Smooth muscle cell (in vitro differentiated cells): ENCODE measurements around the gene HDDC3. TPM values are rescaled to one million over a fixed set of nuclear protein-coding genes. Genes with fewer than 3 reads are reported as not detected.
"Not testable (repeated sequence)": the region's sequence is repeated elsewhere in the genome, so short reads cannot be mapped to it uniquely, and the experiment has no call there.

ENCODE experiments used
- DNase-seq: peaks from one replicate; lab custom pipeline; 2025; ENCODE audit not compliant: unreplicated experiment; lab: John Stamatoyannopoulos, UW
- H2AFZ ChIP-seq: fragments of 200-600 bp; sonication (generic); 2 replicates; pipeline ENCODE4 v1.6.0; 2016; ENCODE audit warnings: antibody characterized with exemption, low read depth, mild to moderate bottlenecking
- H3F3A ChIP-seq: fragments of 200-600 bp; sonication (generic); 2 replicates; pipeline ENCODE4 v1.6.0; 2017; ENCODE audit warnings: antibody characterized with exemption, low read depth
- H3K27ac ChIP-seq: fragments of 200-600 bp; sonication (generic); 2 replicates; pipeline ENCODE4 v1.5.1; 2016; ENCODE audit warnings: low read depth, mild to moderate bottlenecking
- H3K27me3 ChIP-seq: fragments of 200-600 bp; sonication (generic); 2 replicates; pipeline ENCODE4 v1.6.1; 2016; ENCODE audit warnings: low read depth, mild to moderate bottlenecking
- H3K36me3 ChIP-seq: fragments of 200-600 bp; sonication (generic); 2 replicates; pipeline ENCODE4 v1.5.1; 2016; ENCODE audit warnings: low read depth
- H3K4me1 ChIP-seq: fragments of 200-600 bp; sonication (generic); 2 replicates; pipeline ENCODE4 v1.5.1; 2016; ENCODE audit warnings: low read depth
- H3K4me2 ChIP-seq: fragments of 200-600 bp; sonication (generic); 2 replicates; pipeline ENCODE4 v1.6.0; 2016; ENCODE audit warnings: mild to moderate bottlenecking
- H3K4me3 ChIP-seq: fragments of 200-600 bp; sonication (generic); 2 replicates; pipeline ENCODE4 v1.5.1; 2016; ENCODE audit warnings: mild to moderate bottlenecking
- H3K79me2 ChIP-seq: fragments of 200-600 bp; sonication (generic); 2 replicates; pipeline ENCODE4 v1.6.0; 2016; ENCODE audit warnings: low read depth, mild to moderate bottlenecking
- H3K9ac ChIP-seq: fragments of 200-600 bp; sonication (generic); 2 replicates; pipeline ENCODE4 v1.6.0; 2016; ENCODE audit warnings: low read depth
- H3K9me3 ChIP-seq: fragments of 200-600 bp; sonication (generic); replicated peaks from 2 replicates; pipeline ENCODE4 v1.5.1; 2016; ENCODE audit warnings: low read depth
- H4K20me1 ChIP-seq: fragments of 200-600 bp; sonication (generic); 2 replicates; pipeline ENCODE4 v1.6.0; 2016; ENCODE audit warnings: low read depth
- WGBS: methylation state at CpG from one replicate; pipeline ENCODE4 v1.1.7; 2016; ENCODE audit warnings: low lambda C conversion rate; 5-methylcytosine and 5-hydroxymethylcytosine counted together
- polyA plus RNA-seq: library from polyadenylated mRNA; unstranded; fragments of >200 nt; fragmentation: Nextera tagmentation; extraction: Ambion mirVana; gene quantifications from 2 replicates; pipeline ENCODE4 v1.2.1, GENCODE V29; 2016
- total RNA-seq: library from RNA; depleted of rRNA; stranded (reverse); fragments of >200 nt; gene quantifications from 2 replicates; pipeline ENCODE4 v1.2.3, GENCODE V29; 2014
- TF ChIP-seq, protein P1 (sequence below): fragments of 200-600 bp; sonication (generic); IDR thresholded peaks from 2 replicates; pipeline ENCODE4 v1.5.1; 2017; ENCODE audit warnings: borderline replicate concordance, mild to moderate bottlenecking, antibody characterized with exemption; ENCODE audit not compliant: insufficient read depth, poor library complexity, severe bottlenecking

HDDC3 gene
- total and polyA plus RNA-seq, 2 experiments from 2014 or later = 16.0 to 16.3 TPM

DNA sequence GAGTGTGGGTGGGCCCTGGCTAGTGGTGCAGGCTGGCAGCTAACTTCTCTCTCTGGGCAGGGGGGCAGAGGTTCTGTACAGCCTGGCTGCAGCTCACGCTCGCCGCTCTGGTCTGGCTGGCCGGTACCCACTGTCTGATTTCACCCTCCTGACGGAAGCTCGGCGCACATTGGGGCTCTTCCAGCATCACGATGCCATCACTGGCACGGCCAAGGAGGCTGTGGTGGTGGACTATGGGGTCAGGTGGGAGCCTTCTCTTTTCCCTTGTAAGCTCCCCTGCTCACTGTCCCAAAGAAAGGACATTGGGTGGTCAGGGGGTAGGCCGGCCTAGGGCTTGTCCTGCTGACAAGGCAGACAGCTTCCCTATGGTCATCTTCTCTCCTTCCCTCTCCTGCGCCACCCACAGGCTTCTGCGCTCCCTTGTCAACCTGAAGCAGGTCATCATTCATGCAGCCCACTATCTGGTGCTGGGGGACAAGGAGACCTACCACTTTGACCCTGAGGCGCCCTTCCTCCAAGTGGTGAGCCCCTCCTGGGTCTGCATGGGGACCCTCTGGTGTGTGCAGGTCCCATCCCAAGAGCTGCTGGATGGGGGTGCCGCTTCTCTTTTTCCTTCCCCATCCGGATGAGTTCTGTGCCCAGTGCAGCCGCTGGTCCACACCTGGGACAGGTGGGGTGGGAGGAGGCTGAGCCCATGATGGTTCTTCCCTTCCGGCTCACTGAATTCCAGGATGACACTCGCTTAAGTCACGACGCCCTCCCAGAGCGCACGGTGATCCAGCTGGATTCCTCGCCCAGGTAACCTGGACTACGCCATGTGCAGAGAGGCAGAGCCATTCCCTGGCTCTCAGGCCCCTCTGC lies 21.7 kb downstream of the HDDC3 start:
- no peak overlapping the region for H3K4me2 ChIP-seq
- H2AFZ ChIP-seq = no peak overlapping the region
- WGBS = 95% methylated on average over 24 of the region's 24 CpGs
- H3K9ac ChIP-seq = no peak overlapping the region
- no peak for DNase-seq
- no peak overlapping the region for H3K27ac ChIP-seq
- H3K4me3 ChIP-seq = no peak overlapping the region
- no peaks in the 10 kb centered on the region for H3K9me3 ChIP-seq
- H3K36me3 ChIP-seq = no peaks in the 10 kb centered on the region
- H3K79me2 ChIP-seq = no peaks in the 10 kb centered on the region
- no peaks in the 10 kb centered on the region for H3K4me1 ChIP-seq
- H3K27me3 ChIP-seq = no peaks in the 10 kb centered on the region
- no peaks in the 10 kb centered on the region for H4K20me1 ChIP-seq
- TF ChIP-seq, protein P1, sequence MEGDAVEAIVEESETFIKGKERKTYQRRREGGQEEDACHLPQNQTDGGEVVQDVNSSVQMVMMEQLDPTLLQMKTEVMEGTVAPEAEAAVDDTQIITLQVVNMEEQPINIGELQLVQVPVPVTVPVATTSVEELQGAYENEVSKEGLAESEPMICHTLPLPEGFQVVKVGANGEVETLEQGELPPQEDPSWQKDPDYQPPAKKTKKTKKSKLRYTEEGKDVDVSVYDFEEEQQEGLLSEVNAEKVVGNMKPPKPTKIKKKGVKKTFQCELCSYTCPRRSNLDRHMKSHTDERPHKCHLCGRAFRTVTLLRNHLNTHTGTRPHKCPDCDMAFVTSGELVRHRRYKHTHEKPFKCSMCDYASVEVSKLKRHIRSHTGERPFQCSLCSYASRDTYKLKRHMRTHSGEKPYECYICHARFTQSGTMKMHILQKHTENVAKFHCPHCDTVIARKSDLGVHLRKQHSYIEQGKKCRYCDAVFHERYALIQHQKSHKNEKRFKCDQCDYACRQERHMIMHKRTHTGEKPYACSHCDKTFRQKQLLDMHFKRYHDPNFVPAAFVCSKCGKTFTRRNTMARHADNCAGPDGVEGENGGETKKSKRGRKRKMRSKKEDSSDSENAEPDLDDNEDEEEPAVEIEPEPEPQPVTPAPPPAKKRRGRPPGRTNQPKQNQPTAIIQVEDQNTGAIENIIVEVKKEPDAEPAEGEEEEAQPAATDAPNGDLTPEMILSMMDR = no peak
- no peaks in the 10 kb centered on the region for H3F3A ChIP-seq

DNA sequence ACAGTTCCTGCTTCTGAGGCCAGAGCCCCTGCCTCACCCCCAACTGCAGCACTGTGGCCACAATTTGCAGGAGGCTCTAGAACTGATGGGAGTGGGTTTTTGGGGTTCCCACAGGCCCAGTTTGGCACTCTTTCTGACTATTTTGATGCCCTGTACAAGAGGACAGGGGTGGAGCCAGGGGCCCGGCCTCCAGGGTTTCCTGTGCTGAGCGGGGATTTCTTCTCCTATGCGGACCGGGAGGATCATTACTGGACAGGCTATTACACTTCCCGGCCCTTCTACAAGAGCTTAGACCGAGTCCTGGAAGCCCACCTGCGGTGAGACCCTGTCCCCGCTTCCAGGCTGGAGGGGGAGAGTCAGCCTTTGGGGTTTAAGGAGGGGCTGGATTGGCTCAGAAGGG lies 22.4 kb downstream of the HDDC3 start:
- H3K27ac ChIP-seq = no peak overlapping the region
- no peaks in the 10 kb centered on the region for H3K27me3 ChIP-seq
- DNase-seq = no peak
- WGBS = 97% methylated on average over 8 of the region's 8 CpGs
- H3K79me2 ChIP-seq = no peaks in the 10 kb centered on the region
- no peaks in the 10 kb centered on the region for H4K20me1 ChIP-seq
- H3K9ac ChIP-seq = no peak overlapping the region
- no peaks in the 10 kb centered on the region for H3F3A ChIP-seq
- no peaks in the 10 kb centered on the region for H3K9me3 ChIP-seq
- no peaks in the 10 kb centered on the region for H3K4me1 ChIP-seq
- H3K36me3 ChIP-seq = no peaks in the 10 kb centered on the region
- H3K4me3 ChIP-seq = no peak overlapping the region
- TF ChIP-seq, protein P1 = no peak
- no peak overlapping the region for H3K4me2 ChIP-seq
- H2AFZ ChIP-seq = no peak overlapping the region

DNA sequence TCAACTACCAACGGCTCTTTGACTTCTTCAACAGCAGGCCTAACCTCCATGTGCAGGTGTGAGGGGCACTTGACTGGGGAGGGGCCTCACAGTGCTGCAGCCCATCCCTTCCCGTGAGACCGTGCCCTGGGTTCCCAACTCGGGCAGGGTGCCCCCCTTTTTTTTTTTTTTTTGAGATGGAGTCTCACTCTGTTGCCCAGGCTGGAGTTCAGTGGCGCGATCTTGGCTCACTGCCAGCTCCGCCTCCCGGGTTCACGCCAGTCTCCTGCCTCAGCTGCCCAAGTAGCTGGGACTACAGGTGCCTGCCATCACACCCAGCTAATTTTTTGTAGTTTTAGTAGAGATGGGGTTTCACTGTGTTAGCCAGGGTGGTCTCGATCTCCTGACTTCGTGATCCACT lies 22.9 kb downstream of the HDDC3 start:
- not testable (repeated sequence) for H2AFZ ChIP-seq, H3K79me2 ChIP-seq, H3K4me2 ChIP-seq, H3K27me3 ChIP-seq, H3K27ac ChIP-seq, H3K36me3 ChIP-seq, H4K20me1 ChIP-seq, DNase-seq, H3K9ac ChIP-seq, H3K9me3 ChIP-seq, H3K4me1 ChIP-seq, H3K4me3 ChIP-seq, H3F3A ChIP-seq
- 93% methylated on average over 11 of the region's 11 CpGs for WGBS

DNA sequence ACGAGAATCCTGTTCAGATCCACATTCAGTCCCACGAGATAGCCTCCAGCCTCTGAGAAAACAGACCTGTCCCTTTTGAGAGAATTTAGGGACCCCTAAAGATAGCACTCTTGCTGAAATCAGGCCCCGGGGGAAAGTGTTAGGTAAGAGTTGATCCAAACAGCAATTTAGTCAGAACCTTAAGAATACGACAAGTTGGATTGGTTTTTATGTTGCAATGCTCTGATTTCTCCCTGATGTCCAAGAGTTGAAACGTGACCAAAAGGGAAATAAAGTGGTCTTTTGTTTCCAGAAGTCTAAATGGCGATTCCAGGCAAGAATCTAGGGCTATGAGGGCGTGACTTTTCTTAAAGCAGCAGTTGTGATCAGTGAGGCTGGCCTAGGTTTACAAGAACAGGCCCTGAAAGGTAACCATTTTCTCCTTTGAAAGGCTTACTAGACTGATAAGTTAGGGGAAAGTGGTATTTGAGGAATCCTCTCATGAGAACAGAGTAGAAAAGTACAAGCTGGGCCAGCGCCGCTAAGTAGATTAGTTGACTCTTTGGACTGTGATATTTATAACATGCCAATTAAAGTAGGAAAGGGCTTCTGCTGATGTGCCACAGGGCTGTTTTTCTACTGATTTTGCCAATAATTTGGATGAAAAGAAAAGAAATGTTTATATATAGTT lies 24.4 kb downstream of the HDDC3 start:
- no peaks in the 10 kb centered on the region for H3K9me3 ChIP-seq
- 88% methylated on average over 9 of the region's 9 CpGs for WGBS

More for the DNA sequence above, 24.4 kb downstream of the HDDC3 start:
- H3K9ac ChIP-seq = no peak overlapping the region
- H3K4me2 ChIP-seq = no peak overlapping the region
- no peaks in the 10 kb centered on the region for H3K27me3 ChIP-seq
- no peak overlapping the region for H3K27ac ChIP-seq
- no peak overlapping the region for H3K4me3 ChIP-seq
- no peaks in the 10 kb centered on the region for H3K4me1 ChIP-seq
- H3K36me3 ChIP-seq = no peaks in the 10 kb centered on the region
- H2AFZ ChIP-seq = no peak overlapping the region
- TF ChIP-seq, protein P1 = no peak
- DNase-seq = no peak
- H3K79me2 ChIP-seq = no peaks in the 10 kb centered on the region
- H3F3A ChIP-seq = no peaks in the 10 kb centered on the region
- H4K20me1 ChIP-seq = no peaks in the 10 kb centered on the region
